NCI-H524 (cell line): Measurements from ENCODE around the gene RPUSD1.

Source experiments
- DNase-seq, 2 experiments: peaks; one replicate each; lab custom pipeline; 2025; lab: John Stamatoyannopoulos, UW

RPUSD1 gene

GRCh38 chr16:819336-820043 is 31.3 kb upstream of the RPUSD1 start:
- DNase-seq = no peak

- no peak for DNase-seq
Observed at GRCh38 chr16:818592-818991, 30.4 kb upstream of the RPUSD1 start.

GRCh38 chr16:818132-818531 is 30.0 kb upstream of the RPUSD1 start:
- DNase-seq = no peak

- DNase-seq = no peak
Observed at GRCh38 chr16:817001-817906, 29.1 kb upstream of the RPUSD1 start.

GRCh38 chr16:815861-816260 is 27.7 kb upstream of the RPUSD1 start:
- DNase-seq = no peak

- DNase-seq = no peak
Observed at GRCh38 chr16:814974-815373, 26.8 kb upstream of the RPUSD1 start.

- DNase-seq = no peak
Observed at GRCh38 chr16:813916-814412, 25.8 kb upstream of the RPUSD1 start.

- DNase-seq = peak in 1 of 2 experiments; percentile 46
Observed at GRCh38 chr16:813204-813915, 25.2 kb upstream of the RPUSD1 start.

- no peak for DNase-seq
Observed at GRCh38 chr16:808085-808386, 19.9 kb upstream of the RPUSD1 start.

GRCh38 chr16:807347-808084 is 19.3 kb upstream of the RPUSD1 start:
- DNase-seq = peak; percentile 83 to 89

GRCh38 chr16:805474-805873 is 17.3 kb upstream of the RPUSD1 start:
- DNase-seq = no peak

- peak in 1 of 2 experiments; percentile 40 for DNase-seq
Observed at GRCh38 chr16:804193-805048, 16.2 kb upstream of the RPUSD1 start.

- no peak for DNase-seq
Observed at GRCh38 chr16:803754-804080, 15.5 kb upstream of the RPUSD1 start.

- no peak for DNase-seq
Observed at GRCh38 chr16:802914-803753, 15.0 kb upstream of the RPUSD1 start.

- DNase-seq = no peak
Observed at GRCh38 chr16:802461-802860, 14.3 kb upstream of the RPUSD1 start.

GRCh38 chr16:801584-802363 is 13.6 kb upstream of the RPUSD1 start:
- DNase-seq = peak; percentile 30 to 41

- DNase-seq = no peak
Observed at GRCh38 chr16:800834-801511, 12.8 kb upstream of the RPUSD1 start.

- no peak for DNase-seq
Observed at GRCh38 chr16:799948-800833, 12.0 kb upstream of the RPUSD1 start, which contains the start of gene GNG13. Gene GNG13 (minus strand): TSS chr16:800734. CDS start chr16:799077, 1,657 bp downstream.
